GM12874 (cell line): ENCODE measurements around the gene MACROH2A1.

Experiments
- TF ChIP-seq, protein P1 (sequence below): IDR thresholded peaks from 2 replicates; pipeline ENCODE4 v1.5.1; 2011; ENCODE audit warnings: low read depth, mild to moderate bottlenecking, control low read depth, low read length, moderate library complexity; ENCODE audit not compliant: insufficient read depth

MACROH2A1 gene

DNA sequence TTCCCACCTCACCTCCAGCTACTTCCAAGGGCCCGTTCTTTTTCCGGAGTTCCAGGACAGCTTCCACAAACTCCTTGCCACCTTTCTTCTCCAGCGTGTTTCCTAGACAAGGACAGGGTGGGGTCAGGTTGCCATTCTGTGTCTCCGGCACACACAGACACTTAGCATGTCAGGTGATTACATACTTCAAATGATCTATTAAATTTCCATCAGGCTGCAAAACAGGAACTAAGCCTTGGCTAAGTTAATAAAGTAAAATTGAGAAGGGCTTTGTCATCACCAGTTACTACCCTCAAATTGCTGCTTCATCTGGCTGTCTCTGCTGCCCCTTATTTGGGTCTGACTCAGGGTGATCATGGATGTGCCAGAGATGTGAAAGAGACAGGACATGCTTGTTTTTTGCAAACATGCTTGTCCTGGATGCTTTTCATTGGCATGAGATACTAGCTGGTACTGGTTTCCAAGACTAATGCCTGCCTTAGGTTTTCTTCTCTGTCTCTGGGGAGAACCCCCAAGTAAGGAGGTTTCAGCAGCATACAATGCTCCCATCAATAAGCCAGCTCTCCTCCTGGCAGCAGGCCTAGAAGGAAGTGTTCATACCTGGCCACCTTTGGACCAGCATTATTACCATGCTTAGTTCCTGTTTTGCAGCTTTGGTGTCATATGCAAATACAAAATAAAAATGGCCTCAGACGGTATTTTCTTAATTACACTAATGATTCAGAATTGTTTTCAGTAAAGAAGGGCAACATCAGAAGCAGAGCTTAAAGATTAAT is 52.9 kb downstream of the MACROH2A1 start:
- TF ChIP-seq, protein P1, sequence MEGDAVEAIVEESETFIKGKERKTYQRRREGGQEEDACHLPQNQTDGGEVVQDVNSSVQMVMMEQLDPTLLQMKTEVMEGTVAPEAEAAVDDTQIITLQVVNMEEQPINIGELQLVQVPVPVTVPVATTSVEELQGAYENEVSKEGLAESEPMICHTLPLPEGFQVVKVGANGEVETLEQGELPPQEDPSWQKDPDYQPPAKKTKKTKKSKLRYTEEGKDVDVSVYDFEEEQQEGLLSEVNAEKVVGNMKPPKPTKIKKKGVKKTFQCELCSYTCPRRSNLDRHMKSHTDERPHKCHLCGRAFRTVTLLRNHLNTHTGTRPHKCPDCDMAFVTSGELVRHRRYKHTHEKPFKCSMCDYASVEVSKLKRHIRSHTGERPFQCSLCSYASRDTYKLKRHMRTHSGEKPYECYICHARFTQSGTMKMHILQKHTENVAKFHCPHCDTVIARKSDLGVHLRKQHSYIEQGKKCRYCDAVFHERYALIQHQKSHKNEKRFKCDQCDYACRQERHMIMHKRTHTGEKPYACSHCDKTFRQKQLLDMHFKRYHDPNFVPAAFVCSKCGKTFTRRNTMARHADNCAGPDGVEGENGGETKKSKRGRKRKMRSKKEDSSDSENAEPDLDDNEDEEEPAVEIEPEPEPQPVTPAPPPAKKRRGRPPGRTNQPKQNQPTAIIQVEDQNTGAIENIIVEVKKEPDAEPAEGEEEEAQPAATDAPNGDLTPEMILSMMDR: no peak

DNA sequence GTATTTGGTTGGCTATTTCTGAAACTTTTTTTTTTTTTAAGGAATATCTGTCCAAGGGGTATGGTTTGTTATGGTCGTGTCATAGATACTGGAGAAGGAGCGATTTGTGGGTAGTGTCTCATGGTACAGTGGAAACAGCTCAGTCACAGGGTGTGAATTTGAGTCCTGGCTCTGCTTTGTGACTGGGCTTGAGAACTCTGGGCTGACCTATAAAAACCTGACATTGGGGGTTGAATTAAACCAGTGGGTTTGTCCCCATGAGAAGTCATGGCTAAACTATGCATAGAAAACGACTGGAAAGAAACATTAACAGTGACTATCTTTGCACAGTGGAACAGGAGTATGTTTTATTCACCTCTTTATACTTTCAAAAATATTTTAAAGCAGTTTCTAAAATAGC is 54.7 kb downstream of the MACROH2A1 start:
- TF ChIP-seq, protein P1: no peak

DNA sequence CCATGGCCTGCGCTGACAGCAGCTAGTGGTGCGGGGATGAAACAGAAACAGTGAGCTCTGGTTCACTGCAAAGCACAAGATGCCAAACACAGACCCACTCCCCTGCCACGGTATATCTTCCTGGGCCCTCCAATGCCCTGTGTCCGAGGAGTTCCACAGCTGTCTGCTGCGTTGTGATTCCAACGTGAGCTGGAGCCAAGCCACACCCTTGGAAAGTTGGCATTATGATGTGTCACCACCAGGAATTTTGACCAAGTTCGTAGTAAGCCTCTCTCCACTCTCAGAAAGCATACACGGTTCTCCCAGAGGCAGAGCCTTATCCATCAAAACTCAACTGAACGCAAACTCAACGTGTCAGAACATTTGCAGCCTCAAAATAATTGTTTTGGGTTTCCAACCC is 55.6 kb downstream of the MACROH2A1 start:
- TF ChIP-seq, protein P1: no peak

DNA sequence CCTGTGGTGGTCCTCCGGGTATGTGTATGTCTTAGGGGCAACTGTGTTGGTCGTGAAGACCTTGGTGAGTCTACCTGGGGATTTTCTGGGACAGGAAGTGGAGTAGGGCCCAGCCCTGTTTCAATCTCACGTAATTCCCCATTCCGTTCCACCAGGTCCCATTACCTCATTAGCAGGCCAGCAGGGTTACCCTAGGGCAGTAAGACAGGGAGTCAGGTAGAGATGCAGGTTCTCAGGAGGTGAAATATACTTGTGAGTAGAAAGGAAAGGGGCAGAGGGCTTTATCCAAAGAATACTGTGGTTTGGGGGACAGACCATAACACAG is 56.5 kb downstream of the MACROH2A1 start:
- TF ChIP-seq, protein P1: no peak

DNA sequence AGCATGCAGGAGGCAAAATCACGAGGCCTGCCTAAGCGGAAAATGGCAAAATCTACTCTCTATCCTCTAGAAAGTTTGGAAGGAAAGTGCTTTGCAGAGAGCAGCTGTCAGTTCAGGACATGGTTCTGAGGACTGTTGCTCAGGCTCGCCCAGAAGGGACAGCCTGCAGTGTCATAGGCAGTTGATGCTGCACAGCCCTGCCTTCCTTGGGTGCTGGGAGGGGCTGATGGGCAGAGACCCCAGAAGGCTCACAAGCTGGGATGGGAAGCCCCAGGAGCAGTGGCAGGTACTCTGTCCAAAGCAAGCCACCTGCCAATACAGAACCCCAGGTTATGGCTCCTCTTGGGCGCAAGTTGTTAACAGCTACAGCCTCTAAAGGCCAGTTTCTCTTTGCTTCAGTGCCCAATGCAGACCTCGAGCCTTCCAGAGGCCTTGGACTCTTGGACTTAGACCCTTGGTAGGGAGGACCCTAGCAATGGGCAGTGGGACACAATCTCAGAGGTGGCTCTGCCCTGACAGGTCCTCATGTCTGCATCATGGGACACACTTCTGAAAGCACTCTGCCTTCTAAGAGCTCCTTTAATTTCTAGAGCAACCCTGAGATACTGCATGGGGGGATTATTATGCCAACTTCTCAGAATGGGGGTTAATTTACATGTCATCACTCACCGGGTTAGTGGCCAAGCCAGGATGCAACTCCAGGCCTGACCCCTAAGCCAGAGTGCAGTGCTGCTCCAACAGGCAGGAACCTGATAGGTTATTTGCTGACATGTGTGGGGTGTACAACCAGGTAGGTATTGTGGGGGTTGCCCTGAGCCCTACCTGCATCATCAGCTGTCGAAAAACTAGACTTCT is 57.1 kb downstream of the MACROH2A1 start:
- TF ChIP-seq, protein P1: no peak

DNA sequence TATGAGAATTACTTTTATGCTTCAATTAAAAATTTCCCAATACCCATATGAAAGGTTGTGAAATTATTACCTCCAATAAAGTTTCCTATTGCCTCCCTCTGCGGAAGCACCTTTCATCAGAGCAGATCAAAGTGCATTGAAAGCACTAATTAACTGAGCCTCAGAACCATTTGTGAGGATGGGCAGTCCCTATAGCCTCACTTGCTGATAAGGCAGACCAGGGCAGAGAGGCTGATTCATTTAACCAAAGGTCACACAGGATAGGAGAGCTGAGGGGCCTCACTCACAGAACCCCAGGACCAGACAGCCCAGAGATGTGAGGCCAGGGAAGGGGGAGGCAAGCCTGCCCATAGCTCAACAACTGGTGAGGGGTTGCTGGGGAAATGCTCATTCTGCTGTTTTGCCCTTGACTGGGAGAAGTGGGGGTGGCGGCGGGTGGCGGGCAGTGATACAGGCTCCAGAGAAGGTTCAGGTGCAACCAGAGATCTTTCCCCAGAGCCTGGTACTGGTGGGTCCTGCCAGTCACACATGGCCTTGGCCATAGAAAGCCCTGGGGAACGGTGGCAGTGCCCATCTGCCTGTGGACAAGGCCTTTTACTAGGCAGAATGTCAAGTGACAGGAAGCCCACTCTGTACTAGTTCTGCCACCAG is 57.9 kb downstream of the MACROH2A1 start:
- TF ChIP-seq, protein P1: no peak

DNA sequence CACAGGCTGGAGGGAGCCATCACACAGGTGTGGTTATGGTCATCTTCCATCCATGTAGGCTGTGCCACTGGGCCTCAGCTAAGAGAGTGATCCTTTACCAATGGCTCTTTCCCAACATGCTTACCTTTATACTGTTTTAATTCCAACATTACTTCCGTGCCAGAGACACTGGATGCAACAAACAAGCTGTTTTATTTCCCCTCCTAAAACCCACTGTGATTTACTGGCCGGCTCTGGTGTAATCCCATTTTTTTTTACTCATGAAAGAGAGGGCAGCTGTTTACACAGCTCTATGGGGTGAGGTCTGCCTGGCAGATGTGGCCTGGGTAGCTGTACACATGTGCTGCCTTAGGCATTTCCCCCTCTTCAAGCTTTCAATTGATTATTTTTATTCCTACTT is 58.5 kb downstream of the MACROH2A1 start:
- TF ChIP-seq, protein P1: no peak
